ENCODE data around the gene PWWP2B. TPM values are rescaled to one million over a fixed set of nuclear protein-coding genes. Genes with fewer than 3 reads are reported as not detected.

The PWWP2B gene
- total and polyA plus RNA-seq, 10 of the 15 experiments (the other 5 are each of a cell fraction or from before 2014, with no cell fraction given) = 0.04 to 0.87 (median 0.35) TPM; not detected in 4

DNA sequence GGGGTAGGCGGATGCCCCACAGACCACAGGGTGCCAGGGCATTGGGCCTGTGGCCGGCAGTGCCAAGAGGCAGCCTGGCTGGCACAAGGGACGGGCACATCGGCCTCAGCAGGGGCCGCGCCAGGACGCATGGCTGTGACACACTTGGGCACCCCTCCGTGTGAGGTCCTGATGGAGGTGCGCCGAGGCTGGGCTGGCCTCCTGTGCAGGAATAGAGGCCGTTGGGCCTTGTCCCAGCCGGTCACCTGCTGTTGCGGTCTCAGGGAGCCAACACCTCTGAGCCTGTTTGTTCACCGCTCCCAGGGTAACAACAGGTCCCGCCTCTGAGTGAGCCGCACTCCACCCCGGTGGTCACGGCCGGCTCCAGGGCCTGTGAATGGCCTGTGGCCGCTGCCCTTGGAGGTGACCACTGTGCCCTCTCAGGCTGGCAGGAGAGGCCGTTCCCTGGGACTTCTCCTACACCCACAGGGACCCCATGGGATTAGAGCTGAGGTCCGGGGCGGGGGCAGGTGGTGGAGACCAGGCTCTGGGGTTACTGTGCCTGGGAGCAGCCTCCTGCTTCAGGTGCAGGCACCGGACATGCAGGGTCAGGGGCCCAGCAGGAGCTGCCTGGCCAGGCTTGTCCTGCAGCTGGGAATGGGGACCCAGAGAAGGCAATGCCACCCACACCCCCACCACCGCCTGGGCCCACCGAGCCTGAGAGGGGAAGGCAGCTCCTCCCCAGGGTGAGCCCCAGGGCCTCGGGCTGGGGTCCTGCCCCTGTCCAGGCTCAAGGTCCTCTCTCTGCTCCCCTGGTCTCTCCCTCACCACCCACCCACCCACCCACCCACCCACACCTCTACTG is 12.0 kb downstream of the PWWP2B start:
- ChIA-PET RAD21 (ENCODE audit: unreplicated experiment) (no interaction called here), SMC1A (ENCODE audit: uncharacterized antibody, unreplicated experiment) (no interaction called here), CTCF (no interaction called here), POLR2A (no interaction called here)
- no peak overlapping the region for H3K4me2 ChIP-seq (ENCODE audit: control insufficient read depth, insufficient read depth)
- FAIRE-seq = no peak
- intact Hi-C loops (cut with micrococcal nuclease; ENCODE audit: unreplicated experiment) = no loop called here
- no peaks in the 10 kb centered on the region for H3K4me1 ChIP-seq (ENCODE audit: control insufficient read depth, insufficient read depth, low read length)
- no peak for DNase-seq (ENCODE audit: low read depth, low spot score)
- ATAC-seq = no peak
- BruUV-seq (replicated peaks) = no TSS peak
- TF ChIP-seq PAX8 (IDR thresholded peaks at IDR 0.05) (no peak), PAX5 (IDR thresholded peaks at IDR 0.05; ENCODE audit: borderline replicate concordance, low read depth, low read length) (no peak), JUND (IDR thresholded peaks at IDR 0.05; ENCODE audit: low read depth, low read length) (no peak), NRF1 (conservative IDR thresholded peaks at IDR 0.05; ENCODE audit: low read depth, low read length) (no peak), IRF4 (IDR thresholded peaks at IDR 0.05; ENCODE audit: low read depth, low read length) (no peak), DPF2 (IDR thresholded peaks at IDR 0.05) (no peak), CREM (IDR thresholded peaks at IDR 0.05; ENCODE audit: low read depth) (no peak), ASH2L (IDR thresholded peaks at IDR 0.05; ENCODE audit: borderline replicate concordance, low read depth) (no peak), EZH2 (IDR thresholded peaks at IDR 0.05; ENCODE audit: borderline replicate concordance, control insufficient read depth, low read depth, low read length) (no peak), MYB (IDR thresholded peaks at IDR 0.05; ENCODE audit: borderline replicate concordance, low read depth, low read length) (no peak), NFIC (IDR thresholded peaks at IDR 0.05; ENCODE audit: low read depth, low read length) (no peak), RB1 (IDR thresholded peaks at IDR 0.05; ENCODE audit: borderline replicate concordance) (no peak), ZNF24 (IDR thresholded peaks at IDR 0.05) (no peak)
- TF ChIP-seq, protein P1, sequence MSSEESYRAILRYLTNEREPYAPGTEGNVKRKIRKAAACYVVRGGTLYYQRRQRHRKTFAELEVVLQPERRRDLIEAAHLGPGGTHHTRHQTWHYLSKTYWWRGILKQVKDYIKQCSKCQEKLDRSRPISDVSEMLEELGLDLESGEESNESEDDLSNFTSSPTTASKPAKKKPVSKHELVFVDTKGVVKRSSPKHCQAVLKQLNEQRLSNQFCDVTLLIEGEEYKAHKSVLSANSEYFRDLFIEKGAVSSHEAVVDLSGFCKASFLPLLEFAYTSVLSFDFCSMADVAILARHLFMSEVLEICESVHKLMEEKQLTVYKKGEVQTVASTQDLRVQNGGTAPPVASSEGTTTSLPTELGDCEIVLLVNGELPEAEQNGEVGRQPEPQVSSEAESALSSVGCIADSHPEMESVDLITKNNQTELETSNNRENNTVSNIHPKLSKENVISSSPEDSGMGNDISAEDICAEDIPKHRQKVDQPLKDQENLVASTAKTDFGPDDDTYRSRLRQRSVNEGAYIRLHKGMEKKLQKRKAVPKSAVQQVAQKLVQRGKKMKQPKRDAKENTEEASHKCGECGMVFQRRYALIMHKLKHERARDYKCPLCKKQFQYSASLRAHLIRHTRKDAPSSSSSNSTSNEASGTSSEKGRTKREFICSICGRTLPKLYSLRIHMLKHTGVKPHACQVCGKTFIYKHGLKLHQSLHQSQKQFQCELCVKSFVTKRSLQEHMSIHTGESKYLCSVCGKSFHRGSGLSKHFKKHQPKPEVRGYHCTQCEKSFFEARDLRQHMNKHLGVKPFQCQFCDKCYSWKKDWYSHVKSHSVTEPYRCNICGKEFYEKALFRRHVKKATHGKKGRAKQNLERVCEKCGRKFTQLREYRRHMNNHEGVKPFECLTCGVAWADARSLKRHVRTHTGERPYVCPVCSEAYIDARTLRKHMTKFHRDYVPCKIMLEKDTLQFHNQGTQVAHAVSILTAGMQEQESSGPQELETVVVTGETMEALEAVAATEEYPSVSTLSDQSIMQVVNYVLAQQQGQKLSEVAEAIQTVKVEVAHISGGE (CRISPR knock-in tag; IDR thresholded peaks at IDR 0.05) = no peak
- TF ChIP-seq, protein P2, sequence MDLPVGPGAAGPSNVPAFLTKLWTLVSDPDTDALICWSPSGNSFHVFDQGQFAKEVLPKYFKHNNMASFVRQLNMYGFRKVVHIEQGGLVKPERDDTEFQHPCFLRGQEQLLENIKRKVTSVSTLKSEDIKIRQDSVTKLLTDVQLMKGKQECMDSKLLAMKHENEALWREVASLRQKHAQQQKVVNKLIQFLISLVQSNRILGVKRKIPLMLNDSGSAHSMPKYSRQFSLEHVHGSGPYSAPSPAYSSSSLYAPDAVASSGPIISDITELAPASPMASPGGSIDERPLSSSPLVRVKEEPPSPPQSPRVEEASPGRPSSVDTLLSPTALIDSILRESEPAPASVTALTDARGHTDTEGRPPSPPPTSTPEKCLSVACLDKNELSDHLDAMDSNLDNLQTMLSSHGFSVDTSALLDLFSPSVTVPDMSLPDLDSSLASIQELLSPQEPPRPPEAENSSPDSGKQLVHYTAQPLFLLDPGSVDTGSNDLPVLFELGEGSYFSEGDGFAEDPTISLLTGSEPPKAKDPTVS (IDR thresholded peaks at IDR 0.05; ENCODE audit: low read depth, low read length) = no peak
- TF ChIP-seq, protein P3, sequence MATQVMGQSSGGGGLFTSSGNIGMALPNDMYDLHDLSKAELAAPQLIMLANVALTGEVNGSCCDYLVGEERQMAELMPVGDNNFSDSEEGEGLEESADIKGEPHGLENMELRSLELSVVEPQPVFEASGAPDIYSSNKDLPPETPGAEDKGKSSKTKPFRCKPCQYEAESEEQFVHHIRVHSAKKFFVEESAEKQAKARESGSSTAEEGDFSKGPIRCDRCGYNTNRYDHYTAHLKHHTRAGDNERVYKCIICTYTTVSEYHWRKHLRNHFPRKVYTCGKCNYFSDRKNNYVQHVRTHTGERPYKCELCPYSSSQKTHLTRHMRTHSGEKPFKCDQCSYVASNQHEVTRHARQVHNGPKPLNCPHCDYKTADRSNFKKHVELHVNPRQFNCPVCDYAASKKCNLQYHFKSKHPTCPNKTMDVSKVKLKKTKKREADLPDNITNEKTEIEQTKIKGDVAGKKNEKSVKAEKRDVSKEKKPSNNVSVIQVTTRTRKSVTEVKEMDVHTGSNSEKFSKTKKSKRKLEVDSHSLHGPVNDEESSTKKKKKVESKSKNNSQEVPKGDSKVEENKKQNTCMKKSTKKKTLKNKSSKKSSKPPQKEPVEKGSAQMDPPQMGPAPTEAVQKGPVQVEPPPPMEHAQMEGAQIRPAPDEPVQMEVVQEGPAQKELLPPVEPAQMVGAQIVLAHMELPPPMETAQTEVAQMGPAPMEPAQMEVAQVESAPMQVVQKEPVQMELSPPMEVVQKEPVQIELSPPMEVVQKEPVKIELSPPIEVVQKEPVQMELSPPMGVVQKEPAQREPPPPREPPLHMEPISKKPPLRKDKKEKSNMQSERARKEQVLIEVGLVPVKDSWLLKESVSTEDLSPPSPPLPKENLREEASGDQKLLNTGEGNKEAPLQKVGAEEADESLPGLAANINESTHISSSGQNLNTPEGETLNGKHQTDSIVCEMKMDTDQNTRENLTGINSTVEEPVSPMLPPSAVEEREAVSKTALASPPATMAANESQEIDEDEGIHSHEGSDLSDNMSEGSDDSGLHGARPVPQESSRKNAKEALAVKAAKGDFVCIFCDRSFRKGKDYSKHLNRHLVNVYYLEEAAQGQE (IDR thresholded peaks at IDR 0.05; ENCODE audit: low read depth, low read length) = no peak
- no peaks in the 10 kb centered on the region for H3K9me3 ChIP-seq (replicated peaks; ENCODE audit: control insufficient read depth, insufficient read depth, low read length)
- H3K27ac ChIP-seq (ENCODE audit: control insufficient read depth, insufficient read depth) = no peak overlapping the region
- H2AFZ ChIP-seq (ENCODE audit: control insufficient read depth, low read depth, low read length) = no peak overlapping the region
- no peak overlapping the region for H3K4me3 ChIP-seq
- H3K27me3 ChIP-seq (replicated peaks in 1 of 2; ENCODE audit: control insufficient read depth in 2 of 2, insufficient read depth in 2 of 2, low read length in 1 of 2) = no peaks in the 10 kb centered on the region
- in situ Hi-C loops (cut with MboI) = no loop called here
- no peaks in the 10 kb centered on the region for H3K36me3 ChIP-seq (ENCODE audit: control insufficient read depth in 2 of 2, insufficient read depth in 2 of 2, low read length in 1 of 2)
- WGBS (ENCODE audit: insufficient coverage, insufficient replicate concordance, low lambda C conversion rate, missing lambda C conversion rate) = 57% methylated on average over 26 of the region's 27 CpGs
- no peak overlapping the region for H3K9ac ChIP-seq (ENCODE audit: control insufficient read depth, insufficient read depth, low read length)
- no peaks in the 10 kb centered on the region for H4K20me1 ChIP-seq (ENCODE audit: control insufficient read depth, insufficient read depth)
- no peaks in the 10 kb centered on the region for H3K79me2 ChIP-seq (ENCODE audit: control insufficient read depth, insufficient read depth, low read length)
